ENCODE data around the gene FRMD3.

Gene FRMD3

DNA sequence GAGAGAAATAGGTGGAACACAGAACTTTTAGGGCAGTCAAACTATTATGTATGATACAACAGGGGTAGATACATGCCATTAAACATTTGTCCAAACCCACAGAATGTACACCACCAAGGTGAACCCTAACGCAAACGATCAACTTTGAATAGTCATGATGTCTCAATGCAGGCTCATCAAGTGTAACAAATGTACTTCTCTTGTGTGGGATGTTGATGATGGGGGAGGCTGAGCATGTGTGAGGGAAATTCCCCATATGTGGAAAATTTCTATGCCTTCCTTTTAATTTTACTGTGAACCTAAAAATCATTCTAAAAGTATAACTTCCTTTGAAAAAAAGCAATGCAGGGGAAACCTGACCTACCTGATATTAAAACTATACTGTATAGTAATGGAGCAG, 273.9 kb downstream of the FRMD3 start:
- no peak overlapping the region for H3K4me3 ChIP-seq (ENCODE audit: low read depth, low read length)
- no peak for DNase-seq (ENCODE audit: low read depth)
- TF ChIP-seq, protein P1, sequence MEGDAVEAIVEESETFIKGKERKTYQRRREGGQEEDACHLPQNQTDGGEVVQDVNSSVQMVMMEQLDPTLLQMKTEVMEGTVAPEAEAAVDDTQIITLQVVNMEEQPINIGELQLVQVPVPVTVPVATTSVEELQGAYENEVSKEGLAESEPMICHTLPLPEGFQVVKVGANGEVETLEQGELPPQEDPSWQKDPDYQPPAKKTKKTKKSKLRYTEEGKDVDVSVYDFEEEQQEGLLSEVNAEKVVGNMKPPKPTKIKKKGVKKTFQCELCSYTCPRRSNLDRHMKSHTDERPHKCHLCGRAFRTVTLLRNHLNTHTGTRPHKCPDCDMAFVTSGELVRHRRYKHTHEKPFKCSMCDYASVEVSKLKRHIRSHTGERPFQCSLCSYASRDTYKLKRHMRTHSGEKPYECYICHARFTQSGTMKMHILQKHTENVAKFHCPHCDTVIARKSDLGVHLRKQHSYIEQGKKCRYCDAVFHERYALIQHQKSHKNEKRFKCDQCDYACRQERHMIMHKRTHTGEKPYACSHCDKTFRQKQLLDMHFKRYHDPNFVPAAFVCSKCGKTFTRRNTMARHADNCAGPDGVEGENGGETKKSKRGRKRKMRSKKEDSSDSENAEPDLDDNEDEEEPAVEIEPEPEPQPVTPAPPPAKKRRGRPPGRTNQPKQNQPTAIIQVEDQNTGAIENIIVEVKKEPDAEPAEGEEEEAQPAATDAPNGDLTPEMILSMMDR (IDR thresholded peaks at IDR 0.05; ENCODE audit: low read depth, low read length, missing control alignments) = no peak
- in situ Hi-C loops (cut with HindIII; ENCODE audit: low sequenced_read_pairs) = no loop called here

DNA sequence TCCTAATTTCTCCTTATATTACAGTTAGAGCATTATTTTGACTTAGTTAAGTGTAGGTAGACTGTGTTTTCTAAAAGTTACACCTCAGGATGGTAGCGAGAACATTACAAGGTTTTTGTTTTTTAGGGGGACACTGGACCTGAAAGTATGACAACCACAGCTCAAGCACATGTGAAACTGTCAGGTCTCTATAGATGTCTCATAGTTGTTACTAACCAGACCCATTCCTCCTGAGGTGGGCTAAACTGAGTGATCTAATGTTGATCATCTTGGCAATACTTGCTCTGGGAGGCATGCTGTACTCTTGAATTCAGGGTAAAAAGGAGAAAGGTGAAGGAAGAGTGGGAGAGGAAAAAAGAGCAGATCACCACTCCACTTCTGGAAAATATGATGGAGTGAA, 278.6 kb downstream of the FRMD3 start:
- in situ Hi-C loops (cut with HindIII; ENCODE audit: low sequenced_read_pairs) = no loop called here
- DNase-seq (ENCODE audit: low read depth) = no peak
- TF ChIP-seq, protein P1 (IDR thresholded peaks at IDR 0.05; ENCODE audit: low read depth, low read length, missing control alignments) = no peak
- H3K4me3 ChIP-seq (ENCODE audit: low read depth, low read length) = no peak overlapping the region

DNA sequence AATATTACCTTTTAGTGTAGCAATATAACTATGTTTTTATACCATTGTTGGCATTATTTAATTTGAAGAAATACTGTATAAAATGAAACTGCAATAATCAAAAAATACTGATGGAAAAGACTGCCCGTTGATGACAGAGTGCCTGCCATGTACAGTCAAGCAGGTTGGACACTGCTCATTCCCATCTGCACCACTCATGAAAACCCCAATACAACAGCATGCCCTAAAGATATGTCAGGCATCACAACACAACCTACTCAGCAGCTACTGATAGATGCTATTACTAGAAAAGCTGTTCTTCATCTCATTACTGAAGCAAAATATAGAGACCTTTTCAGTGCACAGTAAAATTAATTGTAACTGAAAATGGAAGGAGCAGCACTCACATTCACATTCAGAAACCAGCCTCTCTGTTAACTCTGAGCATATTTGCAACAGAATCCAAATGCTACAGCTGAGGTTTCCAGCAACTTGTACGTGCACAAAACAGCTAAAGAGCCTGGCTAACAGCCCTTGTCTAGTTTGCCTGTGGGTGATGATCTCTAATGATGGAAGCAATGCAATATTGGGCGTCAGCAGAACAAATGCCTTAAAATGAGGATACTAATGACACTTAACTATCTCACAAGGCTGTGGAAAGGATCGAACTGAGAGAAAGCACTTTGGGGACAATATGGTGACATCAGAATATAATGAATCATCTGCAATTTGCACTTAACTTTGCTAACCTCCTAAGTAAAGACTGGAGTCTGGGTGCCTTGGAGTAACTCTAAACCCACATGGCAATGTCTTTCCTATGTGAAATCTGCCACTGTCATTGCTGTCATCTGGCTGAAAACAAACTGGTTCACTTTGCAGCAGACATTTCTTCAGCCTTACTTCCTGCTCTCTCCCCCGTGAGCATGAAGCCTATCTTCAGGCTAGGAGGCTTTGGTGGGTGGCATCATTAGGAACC, 280.0 kb downstream of the FRMD3 start:
- TF ChIP-seq, protein P1 (IDR thresholded peaks at IDR 0.05; ENCODE audit: low read depth, low read length, missing control alignments) = no peak
- DNase-seq (ENCODE audit: low read depth) = no peak
- in situ Hi-C loops (cut with HindIII; ENCODE audit: low sequenced_read_pairs) = no loop called here
- no peak overlapping the region for H3K4me3 ChIP-seq (ENCODE audit: low read depth, low read length)

DNA sequence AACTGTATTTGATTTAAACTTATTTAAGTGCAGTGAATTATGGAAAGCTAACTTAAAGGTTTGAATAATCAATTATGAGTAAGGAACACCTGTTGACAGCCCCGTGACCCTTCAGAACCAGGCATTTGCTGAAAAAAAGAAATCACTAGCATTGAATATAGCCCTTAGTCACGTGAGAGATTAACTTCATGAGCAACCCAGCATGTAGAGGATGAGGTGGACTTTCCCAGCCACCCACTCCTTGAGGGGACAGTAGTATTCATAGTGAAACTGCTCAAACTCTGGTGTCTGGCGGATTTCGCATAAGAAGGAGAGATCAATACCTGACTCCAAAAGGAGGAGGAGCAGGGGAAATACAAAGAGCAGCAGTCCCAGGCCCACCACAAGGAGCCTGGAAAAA, 290.5 kb downstream of the FRMD3 start:
- TF ChIP-seq, protein P1 (IDR thresholded peaks at IDR 0.05; ENCODE audit: low read depth, low read length, missing control alignments) = no peak
- DNase-seq (ENCODE audit: low read depth) = no peak
- in situ Hi-C loops (cut with HindIII; ENCODE audit: low sequenced_read_pairs) = no loop called here

DNA sequence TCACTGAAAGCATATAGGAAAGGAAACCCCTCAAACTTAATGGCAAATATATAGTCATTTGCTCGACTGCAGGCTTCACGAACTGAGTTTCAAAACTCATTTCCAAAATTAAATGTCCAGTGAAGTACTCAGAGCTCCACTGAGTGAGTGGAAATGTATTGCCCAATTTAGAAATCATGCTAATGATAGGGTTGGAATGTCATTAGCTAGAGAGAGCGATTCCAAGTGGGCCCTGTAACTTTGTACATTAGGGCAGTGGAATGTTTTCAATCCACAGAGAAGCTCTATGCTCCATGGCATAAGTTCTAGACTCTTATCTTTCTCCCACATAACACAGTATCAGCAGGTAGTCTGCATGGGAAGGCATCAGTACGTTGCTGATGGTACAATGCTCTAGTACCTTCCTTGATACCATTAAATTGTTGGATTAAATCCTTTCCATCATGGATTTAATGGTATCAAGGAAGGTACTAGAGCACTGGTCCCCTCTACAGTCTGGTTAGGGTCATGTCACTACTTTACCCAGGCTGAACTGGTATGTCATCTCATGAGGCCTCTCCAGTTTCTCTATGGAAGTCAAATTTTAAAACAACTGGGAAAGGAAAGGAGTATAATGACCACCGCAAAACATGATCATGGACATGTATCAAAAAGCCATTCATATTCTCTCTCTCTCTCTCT, 292.1 kb downstream of the FRMD3 start:
- TF ChIP-seq, protein P1 (IDR thresholded peaks at IDR 0.05; ENCODE audit: low read depth, low read length, missing control alignments) = no peak
- in situ Hi-C loops (cut with HindIII; ENCODE audit: low sequenced_read_pairs) = no loop called here
- no peak overlapping the region for H3K4me3 ChIP-seq (ENCODE audit: low read depth, low read length)
- no peak for DNase-seq (ENCODE audit: low read depth)

More for the DNA sequence above, 290.5 kb downstream of the FRMD3 start:
- H3K4me3 ChIP-seq (ENCODE audit: low read depth, low read length) = no peak overlapping the region

DNA sequence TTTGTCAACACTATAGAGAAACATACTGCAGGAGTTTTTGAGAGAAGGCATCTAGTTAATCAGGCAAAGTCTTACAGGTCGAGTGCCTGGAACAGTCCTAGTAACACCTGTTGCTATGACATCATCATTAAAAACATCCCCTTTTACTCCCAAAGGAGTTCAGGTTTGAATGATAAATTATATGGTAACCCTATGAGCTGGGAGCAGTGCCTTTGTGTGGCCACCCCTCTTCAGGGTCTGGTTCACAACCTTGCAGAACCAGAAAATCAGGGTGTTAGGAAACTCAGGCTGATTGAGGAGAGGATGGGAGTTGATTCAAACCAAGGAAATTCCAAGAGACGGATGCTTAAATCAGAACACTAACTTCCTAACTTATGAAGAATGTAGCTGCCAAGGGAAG, 296.1 kb downstream of the FRMD3 start:
- DNase-seq (ENCODE audit: low read depth) = no peak
- TF ChIP-seq, protein P1 (IDR thresholded peaks at IDR 0.05; ENCODE audit: low read depth, low read length, missing control alignments) = no peak
- in situ Hi-C loops (cut with HindIII; ENCODE audit: low sequenced_read_pairs) = no loop called here
- no peak overlapping the region for H3K4me3 ChIP-seq (ENCODE audit: low read depth, low read length)
